Stomach (tissue), 4 donors: ENCODE measurements around the gene TP53I13.

ENCODE experiments used
- CTCF ChIP-seq, 7 experiments: fragments of 450-650 bp in 4 of 7; fragments of 200-600 bp in 3 of 7; sonication (generic) in 3 of 7; IDR thresholded peaks; one replicate each; pipeline ENCODE4 v1.5.1; 2016 to 2019; ENCODE audit warnings: antibody characterized with exemption in 7 of 7, control low read depth in 2 of 7, mild to moderate bottlenecking in 1 of 7
- EP300 ChIP-seq: sonication (generic); formaldehyde crosslinking; IDR thresholded peaks from one replicate; pipeline ENCODE4 v1.6.1; 2017; ENCODE audit warnings: antibody characterized with exemption
- POLR2A ChIP-seq, 4 donors: fragments of 450-650 bp; IDR thresholded peaks; one replicate each; pipeline ENCODE4 v1.6.1; 2016; ENCODE audit warnings: antibody characterized with exemption in 4 of 4, control low read depth in 2 of 4, mild to moderate bottlenecking in 1 of 4, moderate library complexity in 1 of 4
- POLR2AphosphoS5 ChIP-seq, 3 donors: sonication (generic); formaldehyde crosslinking; IDR thresholded peaks; one replicate each; pipeline ENCODE4 v1.6.1; 2016; ENCODE audit warnings: antibody characterized with exemption in 3 of 3

GRCh38 chr17:29620779-29621500 is 52.4 kb downstream of the TP53I13 start:
- TF ChIP-seq POLR2A (IDR thresholded peaks at IDR 0.05) (no peak), CTCF (IDR thresholded peaks at IDR 0.05) (no peak), POLR2AphosphoS5 (IDR thresholded peaks at IDR 0.05) (no peak), EP300 (no peak)
